Gastrocnemius medialis (tissue), 4 donors: ENCODE data around the gene PTPA. TPM values are rescaled to one million over a fixed set of nuclear protein-coding genes. Genes with fewer than 3 reads are reported as not detected.
A peak's percentile ranks its signal among the peaks of the same experiment; 100 is the strongest.

Experiments
- ATAC-seq, 2 donors: fragments of 150-250 bp; one replicate each; pipeline ENCODE4 v1.9.1; 2016
- DNase-seq, 2 donors: peaks; one replicate each; pipeline ENCODE4 v3.0.0-alpha.2; 2019
- H3K27ac ChIP-seq, 4 donors: fragments of 200-600 bp; sonication (generic); 1 replicate in 1 of 4; 2 replicates in 3 of 4; pipeline ENCODE4 v1.5.1; 2016 to 2018; ENCODE audit warnings: mild to moderate bottlenecking in 2 of 4, moderate library complexity in 1 of 4
- H3K27me3 ChIP-seq, 3 donors: fragments of 200-600 bp; sonication (generic) in 2 of 3; 1 replicate in 1 of 3; 2 replicates in 2 of 3; pipeline versions ENCODE4 v1.5.1 to v1.6.0; 2016 to 2019; ENCODE audit warnings: mild to moderate bottlenecking in 1 of 3, moderate library complexity in 1 of 3
- H3K36me3 ChIP-seq, 2 donors: fragments of 200-600 bp; sonication (generic) in 1 of 2; one replicate each; pipeline ENCODE4 v1.5.1; 2017 to 2018
- H3K4me1 ChIP-seq, 2 donors: fragments of 200-600 bp; sonication (generic) in 1 of 2; one replicate each; pipeline ENCODE4 v1.5.1; 2016 to 2017; ENCODE audit warnings: mild to moderate bottlenecking in 2 of 2
- H3K4me3 ChIP-seq, 4 donors: fragments of 200-600 bp; sonication (generic) in 3 of 4; 1 replicate in 1 of 4; 2 replicates in 3 of 4; pipeline ENCODE4 v1.5.1; 2016 to 2019; ENCODE audit warnings: mild to moderate bottlenecking in 2 of 4
- H3K9me3 ChIP-seq, 3 donors: fragments of 200-600 bp; sonication (generic) in 2 of 3; 1 replicate in 1 of 3; 2 replicates in 2 of 3; pipeline ENCODE4 v1.5.1; 2016 to 2019
- CTCF ChIP-seq, 5 experiments: fragments of 450-650 bp in 3 of 5; fragments of 200-600 bp in 2 of 5; sonication (generic) in 2 of 5; IDR thresholded peaks in 4 of 5; conservative IDR thresholded peaks in 1 of 5; 1 replicate in 4 of 5; 2 replicates in 1 of 5; pipeline ENCODE4 v1.5.1; 2016 to 2019; ENCODE audit warnings: antibody characterized with exemption in 5 of 5, mild to moderate bottlenecking in 3 of 5, moderate library complexity in 3 of 5
- POLR2A ChIP-seq, 2 donors: fragments of 450-650 bp; IDR thresholded peaks; one replicate each; pipeline ENCODE4 v1.6.1; 2017; ENCODE audit warnings: antibody characterized with exemption in 2 of 2, mild to moderate bottlenecking in 2 of 2, moderate library complexity in 2 of 2
- in situ Hi-C, 4 donors: fragments of 200-750 bp; cut with MboI; loops; one replicate each; pipeline versions ENCODE4 v1.15.0 to v1.8.0; 2017; ENCODE audit warnings: low sequenced_read_pairs in 4 of 4
- intact Hi-C: fragments of 100-400 bp; cut with DNase I; formaldehyde crosslinking; loops from one replicate; pipeline ENCODE4 v1.15.1; 2023; ENCODE audit warnings: low total_unique reads
- total RNA-seq, 4 donors: library from RNA; depleted of rRNA; stranded (reverse); fragments of >200 nt; gene quantifications; one replicate each; pipeline versions ENCODE4 v1.1.0 to v1.2.3, GENCODE V29; 2016

Gene PTPA
- total RNA-seq, 4 donors from 2014 or later: 37.6 to 71.6 (median 53.5) TPM

GRCh38 chr9:129130791-129131190 lies 19.6 kb downstream of the PTPA start:
- no peak for DNase-seq
- intact Hi-C loops: no loop called here

DNA sequence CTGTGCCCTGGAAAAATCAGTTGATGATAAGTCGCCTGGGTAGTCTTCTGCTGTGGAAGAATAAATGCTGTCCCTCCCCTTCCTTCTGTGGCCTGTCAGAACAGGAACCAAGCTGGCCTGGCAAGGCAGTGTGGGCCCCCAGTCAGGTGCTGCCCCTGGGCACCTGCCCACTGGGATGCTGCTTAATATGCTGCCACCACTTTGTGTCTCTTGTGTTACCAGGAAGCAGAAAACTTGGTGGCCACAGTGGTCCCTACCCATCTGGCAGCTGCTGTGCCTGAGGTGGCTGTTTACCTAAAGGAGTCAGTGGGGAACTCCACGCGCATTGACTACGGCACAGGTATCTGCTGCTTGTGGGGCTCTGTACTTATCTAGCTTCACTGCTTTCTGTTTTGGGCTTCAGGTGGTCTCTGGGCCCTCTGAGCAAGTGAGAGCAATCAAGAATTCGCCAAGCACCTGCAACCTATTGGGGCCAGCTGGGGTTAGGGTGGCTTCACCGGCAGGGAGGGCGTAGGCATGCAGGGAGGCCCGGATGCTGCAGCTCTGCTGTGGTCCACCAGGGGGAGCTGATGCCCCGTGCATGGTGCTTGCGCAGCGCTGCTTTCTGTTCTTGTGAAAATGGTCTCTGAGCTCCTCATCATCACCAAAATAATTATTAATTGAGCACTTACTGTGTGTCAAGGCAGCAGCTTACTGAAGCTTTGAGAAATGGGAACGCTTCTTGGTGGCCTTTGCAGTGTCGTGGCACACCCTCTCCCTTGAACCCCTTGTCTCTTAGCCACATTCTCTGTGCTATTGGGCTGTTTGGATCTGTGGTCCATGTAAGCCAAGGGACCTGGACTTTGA lies 20.3 kb downstream of the PTPA start:
- peak; percentile 68 to 83 for ATAC-seq
- H3K27me3 ChIP-seq: no peaks in the 10 kb centered on the region
- H3K4me1 ChIP-seq: peaks cover 0 to 8% of the 10 kb centered on the region in 2 donors
- intact Hi-C loops: no loop called here
- no peak overlapping the region for H3K27ac ChIP-seq
- in situ Hi-C loops: loop anchor here (5.0 to 25.0 kb wide), 6 partner anchors 356 to 663 kb away; no protein-coding TSS in a partner anchor
- no peaks in the 10 kb centered on the region for H3K9me3 ChIP-seq
- H3K36me3 ChIP-seq: peaks cover 0 to 41% of the 10 kb centered on the region in 2 donors
- H3K4me3 ChIP-seq: no peak overlapping the region
- peak; percentile 45 to 65 for DNase-seq
- TF ChIP-seq POLR2A (IDR thresholded peaks at IDR 0.05) (no peak), CTCF (IDR thresholded peaks at IDR 0.05 in 4 of 5, conservative IDR thresholded peaks at IDR 0.05 in 1 of 5) (peak; percentile 95 to 98 (median 96))

More at GRCh38 chr9:129130791-129131190, 19.6 kb downstream of the PTPA start:
- H3K4me1 ChIP-seq: peaks cover 1 to 8% of the 10 kb centered on the region in 2 donors
- in situ Hi-C loops: loop anchor here (5.0 to 25.0 kb wide), 6 partner anchors 357 to 664 kb away; no protein-coding TSS in a partner anchor
- H3K27ac ChIP-seq: no peak overlapping the region
- H3K27me3 ChIP-seq: no peaks in the 10 kb centered on the region
- peaks cover 0 to 36% of the 10 kb centered on the region in 2 donors for H3K36me3 ChIP-seq
- no peak overlapping the region for H3K4me3 ChIP-seq
- ATAC-seq: no peak
- TF ChIP-seq CTCF (IDR thresholded peaks at IDR 0.05 in 4 of 5, conservative IDR thresholded peaks at IDR 0.05 in 1 of 5): no peak
- TF ChIP-seq POLR2A (IDR thresholded peaks at IDR 0.05): no peak
- no peaks in the 10 kb centered on the region for H3K9me3 ChIP-seq

GRCh38 chr9:129133082-129133481 lies 21.9 kb downstream of the PTPA start:
- in situ Hi-C loops: loop anchor here (5.0 to 25.0 kb wide), 6 partner anchors 354 to 662 kb away; no protein-coding TSS in a partner anchor
- Histone ChIP-seq H3K27me3 (no peaks in the 10 kb centered on the region), H3K27ac (no peak overlapping the region), H3K9me3 (no peaks in the 10 kb centered on the region), H3K4me3 (no peak overlapping the region), H3K4me1 (peaks cover 6 to 9% of the 10 kb centered on the region in 2 donors), H3K36me3 (peaks cover 0 to 51% of the 10 kb centered on the region in 2 donors)
- no peak for TF ChIP-seq POLR2A (IDR thresholded peaks at IDR 0.05)
- no peak for TF ChIP-seq CTCF (IDR thresholded peaks at IDR 0.05 in 4 of 5, conservative IDR thresholded peaks at IDR 0.05 in 1 of 5)
- no peak for DNase-seq
- no peak for ATAC-seq
- intact Hi-C loops: no loop called here

GRCh38 chr9:129135476-129135875 lies 24.3 kb downstream of the PTPA start:
- Histone ChIP-seq H3K27ac (no peak overlapping the region), H3K36me3 (peaks cover 0 to 36% of the 10 kb centered on the region in 2 donors), H3K27me3 (no peaks in the 10 kb centered on the region), H3K4me3 (no peak overlapping the region), H3K9me3 (no peaks in the 10 kb centered on the region), H3K4me1 (peaks cover 26 to 30% of the 10 kb centered on the region in 2 donors)
- in situ Hi-C loops (loop anchor here (5.0 to 25.0 kb wide), 7 partner anchors 352 to 659 kb away; no protein-coding TSS in a partner anchor), intact Hi-C loops (loop anchor here (5.0 kb wide), 1 partner anchor 647 kb away; no protein-coding TSS in a partner anchor)
- no peak for TF ChIP-seq CTCF (IDR thresholded peaks at IDR 0.05 in 4 of 5, conservative IDR thresholded peaks at IDR 0.05 in 1 of 5)
- no peak for TF ChIP-seq POLR2A (IDR thresholded peaks at IDR 0.05)
- ATAC-seq: no peak
- no peak for DNase-seq
